Neural cell (in vitro differentiated cells): ENCODE results near the gene PRKACB. TPM values are rescaled to one million over a fixed set of nuclear protein-coding genes. Genes with fewer than 3 reads are reported as not detected.

Source experiments
- H2AFZ ChIP-seq: fragments of 200-600, 300-800 bp; sonication (generic), shearing (Covaris generic); 2 replicates; pipeline ENCODE4 v1.6.0; 2014; ENCODE audit warnings: low read depth, mild to moderate bottlenecking, antibody characterized with exemption, low read length, moderate library complexity
- H3F3A ChIP-seq: fragments of 200-600 bp; shearing (Covaris generic); 2 replicates; pipeline ENCODE4 v1.6.1; 2016; ENCODE audit warnings: mild to moderate bottlenecking, moderate library complexity, mixed read lengths, antibody characterized with exemption, low read length; ENCODE audit not compliant: insufficient read depth, poor library complexity, severe bottlenecking
- H3K27ac ChIP-seq: fragments of 200-600, 300-800 bp; sonication (generic), shearing (Covaris generic); 2 replicates; pipeline ENCODE4 v1.5.1; 2014; ENCODE audit warnings: mild to moderate bottlenecking, low read length, moderate library complexity
- H3K27me3 ChIP-seq: fragments of 300-800, 200-600 bp; sonication (generic), shearing (Covaris generic); 2 replicates; pipeline ENCODE4 v1.6.0; 2014; ENCODE audit warnings: mild to moderate bottlenecking, low read depth, low read length, moderate library complexity; ENCODE audit not compliant: insufficient read depth
- H3K36me3 ChIP-seq: fragments of 300-800, 200-600 bp; sonication (generic), shearing (Covaris generic); 2 replicates; pipeline ENCODE4 v1.5.1; 2014; ENCODE audit warnings: mild to moderate bottlenecking, antibody characterized with exemption, low read length, moderate library complexity; ENCODE audit not compliant: insufficient read depth
- H3K4me2 ChIP-seq: fragments of 300-800, 200-600 bp; sonication (generic), shearing (Covaris generic); 2 replicates; pipeline ENCODE4 v1.6.0; 2014; ENCODE audit warnings: mild to moderate bottlenecking, low read length
- H3K4me3 ChIP-seq: fragments of 300-800, 200-600 bp; sonication (generic), shearing (Covaris generic); 2 replicates; pipeline ENCODE4 v1.5.1; 2014; ENCODE audit warnings: mild to moderate bottlenecking, low read length, moderate library complexity
- H3K79me2 ChIP-seq: fragments of 200-600 bp; shearing (Covaris generic); replicated peaks from 2 replicates; pipeline ENCODE4 v1.6.0; 2014; ENCODE audit warnings: mild to moderate bottlenecking, low read length, moderate library complexity; ENCODE audit not compliant: insufficient read depth
- H3K9ac ChIP-seq: fragments of 300-800, 200-600 bp; sonication (generic), shearing (Covaris generic); 2 replicates; pipeline ENCODE4 v1.6.1; 2016; ENCODE audit warnings: mild to moderate bottlenecking, low read length, mixed read lengths
- H3K9me2 ChIP-seq: fragments of 200-600 bp; shearing (Covaris generic); 2 replicates; pipeline ENCODE4 v1.6.1; 2016; ENCODE audit warnings: mild to moderate bottlenecking, low read length, mixed read lengths; ENCODE audit not compliant: insufficient read depth
- H3K9me3 ChIP-seq: fragments of 200-600, 300-800 bp; sonication (generic), shearing (Covaris generic); 2 replicates; pipeline ENCODE4 v1.6.1; 2016; ENCODE audit warnings: mild to moderate bottlenecking, mixed run types, low read length, moderate library complexity, mixed read lengths
- H4K20me1 ChIP-seq: fragments of 200-600 bp; shearing (Covaris generic); 2 replicates; pipeline ENCODE4 v1.6.1; 2016; ENCODE audit warnings: mild to moderate bottlenecking, mixed run types; ENCODE audit not compliant: insufficient read depth
- EP300 ChIP-seq: fragments of 450-650 bp; conservative IDR thresholded peaks from 2 replicates; pipeline ENCODE4 v1.6.1; 2014; ENCODE audit warnings: antibody characterized with exemption, mild to moderate bottlenecking, moderate library complexity; ENCODE audit not compliant: poor library complexity, severe bottlenecking
- EZH2 ChIP-seq: fragments of 200-600, 300-800 bp; shearing (Covaris generic), sonication (generic); IDR thresholded peaks from 2 replicates; pipeline ENCODE4 v1.6.1; 2014; ENCODE audit warnings: antibody characterized with exemption, low read length, borderline replicate concordance, mild to moderate bottlenecking; ENCODE audit not compliant: insufficient read depth, poor library complexity, severe bottlenecking
- MXI1 ChIP-seq: fragments of 450-650 bp; conservative IDR thresholded peaks from 2 replicates; pipeline ENCODE4 v1.6.1; 2014; ENCODE audit warnings: antibody characterized with exemption, mild to moderate bottlenecking; ENCODE audit not compliant: poor library complexity, severe bottlenecking
- POLR2AphosphoS5 ChIP-seq: IDR thresholded peaks from 2 replicates; pipeline ENCODE4 v1.6.1; 2012
- RAD21 ChIP-seq: fragments of 450-650 bp; conservative IDR thresholded peaks from 2 replicates; pipeline ENCODE4 v1.6.1; 2014; ENCODE audit warnings: antibody characterized with exemption, mild to moderate bottlenecking, moderate library complexity
- SMC3 ChIP-seq: fragments of 450-650 bp; conservative IDR thresholded peaks from 2 replicates; pipeline ENCODE4 v1.6.1; 2014; ENCODE audit warnings: antibody characterized with exemption, mild to moderate bottlenecking, moderate library complexity; ENCODE audit not compliant: poor library complexity
- TAF1 ChIP-seq: IDR thresholded peaks from 2 replicates; pipeline ENCODE4 v1.6.1; 2012; ENCODE audit warnings: low read depth
- polyA plus RNA-seq: library from polyadenylated mRNA; depleted of rRNA; stranded (reverse); fragments of >200 nt; gene quantifications from 2 replicates; pipeline ENCODE4 v1.2.3, GENCODE V29; 2014
- TF ChIP-seq, protein P1 (sequence below): IDR thresholded peaks from 2 replicates; pipeline ENCODE4 v1.6.1; 2012; ENCODE audit warnings: borderline replicate concordance
- TF ChIP-seq, protein P2 (sequence below): fragments of 450-650 bp; IDR thresholded peaks from 2 replicates; pipeline ENCODE4 v1.5.1; 2014; ENCODE audit warnings: antibody characterized with exemption, mild to moderate bottlenecking, moderate library complexity; ENCODE audit not compliant: poor library complexity, severe bottlenecking

PRKACB gene
- polyA plus RNA-seq, 1 donor from 2014 or later: 979 TPM

DNA sequence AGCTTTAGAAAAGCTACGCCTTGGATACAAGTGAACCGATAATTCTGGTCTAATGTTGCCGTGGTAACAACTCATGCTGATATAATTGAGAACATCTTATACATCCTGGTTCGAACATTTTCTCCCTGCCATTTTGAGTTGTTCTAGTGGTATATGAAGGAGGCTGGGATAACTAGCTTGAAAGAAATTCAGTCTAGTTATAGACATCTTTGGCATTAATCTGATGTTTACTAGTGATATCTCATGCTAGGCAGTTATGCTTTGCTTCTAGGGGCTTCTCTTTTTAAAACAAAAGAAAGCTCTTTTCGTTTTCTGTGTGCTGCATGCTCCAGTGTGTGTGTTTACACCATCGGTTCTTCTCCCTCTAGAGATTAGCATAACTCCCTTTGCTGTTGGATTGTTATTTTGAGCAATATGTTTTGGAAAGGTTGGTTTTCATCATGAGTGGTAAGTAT, 20.5 kb downstream of the PRKACB start:
- peak overlapping the region; percentile 78 for H3K9ac ChIP-seq
- peak overlapping the region; percentile 97 for H3K27ac ChIP-seq
- H3K4me2 ChIP-seq: peak overlapping the region; percentile 87
- no peaks in the 10 kb centered on the region for H3K36me3 ChIP-seq
- peaks cover 9% of the 10 kb centered on the region for H3F3A ChIP-seq
- H2AFZ ChIP-seq: peak overlapping the region; percentile 17
- H3K79me2 ChIP-seq: peaks cover 89% of the 10 kb centered on the region
- no peaks in the 10 kb centered on the region for H3K9me3 ChIP-seq
- TF ChIP-seq, protein P1, sequence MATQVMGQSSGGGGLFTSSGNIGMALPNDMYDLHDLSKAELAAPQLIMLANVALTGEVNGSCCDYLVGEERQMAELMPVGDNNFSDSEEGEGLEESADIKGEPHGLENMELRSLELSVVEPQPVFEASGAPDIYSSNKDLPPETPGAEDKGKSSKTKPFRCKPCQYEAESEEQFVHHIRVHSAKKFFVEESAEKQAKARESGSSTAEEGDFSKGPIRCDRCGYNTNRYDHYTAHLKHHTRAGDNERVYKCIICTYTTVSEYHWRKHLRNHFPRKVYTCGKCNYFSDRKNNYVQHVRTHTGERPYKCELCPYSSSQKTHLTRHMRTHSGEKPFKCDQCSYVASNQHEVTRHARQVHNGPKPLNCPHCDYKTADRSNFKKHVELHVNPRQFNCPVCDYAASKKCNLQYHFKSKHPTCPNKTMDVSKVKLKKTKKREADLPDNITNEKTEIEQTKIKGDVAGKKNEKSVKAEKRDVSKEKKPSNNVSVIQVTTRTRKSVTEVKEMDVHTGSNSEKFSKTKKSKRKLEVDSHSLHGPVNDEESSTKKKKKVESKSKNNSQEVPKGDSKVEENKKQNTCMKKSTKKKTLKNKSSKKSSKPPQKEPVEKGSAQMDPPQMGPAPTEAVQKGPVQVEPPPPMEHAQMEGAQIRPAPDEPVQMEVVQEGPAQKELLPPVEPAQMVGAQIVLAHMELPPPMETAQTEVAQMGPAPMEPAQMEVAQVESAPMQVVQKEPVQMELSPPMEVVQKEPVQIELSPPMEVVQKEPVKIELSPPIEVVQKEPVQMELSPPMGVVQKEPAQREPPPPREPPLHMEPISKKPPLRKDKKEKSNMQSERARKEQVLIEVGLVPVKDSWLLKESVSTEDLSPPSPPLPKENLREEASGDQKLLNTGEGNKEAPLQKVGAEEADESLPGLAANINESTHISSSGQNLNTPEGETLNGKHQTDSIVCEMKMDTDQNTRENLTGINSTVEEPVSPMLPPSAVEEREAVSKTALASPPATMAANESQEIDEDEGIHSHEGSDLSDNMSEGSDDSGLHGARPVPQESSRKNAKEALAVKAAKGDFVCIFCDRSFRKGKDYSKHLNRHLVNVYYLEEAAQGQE: peak; percentile 76
- TF ChIP-seq POLR2AphosphoS5 (peak; percentile 68), MXI1 (peak; percentile 59), RAD21 (no peak), EP300 (peak; percentile 52), SMC3 (no peak)
- TF ChIP-seq, protein P2, sequence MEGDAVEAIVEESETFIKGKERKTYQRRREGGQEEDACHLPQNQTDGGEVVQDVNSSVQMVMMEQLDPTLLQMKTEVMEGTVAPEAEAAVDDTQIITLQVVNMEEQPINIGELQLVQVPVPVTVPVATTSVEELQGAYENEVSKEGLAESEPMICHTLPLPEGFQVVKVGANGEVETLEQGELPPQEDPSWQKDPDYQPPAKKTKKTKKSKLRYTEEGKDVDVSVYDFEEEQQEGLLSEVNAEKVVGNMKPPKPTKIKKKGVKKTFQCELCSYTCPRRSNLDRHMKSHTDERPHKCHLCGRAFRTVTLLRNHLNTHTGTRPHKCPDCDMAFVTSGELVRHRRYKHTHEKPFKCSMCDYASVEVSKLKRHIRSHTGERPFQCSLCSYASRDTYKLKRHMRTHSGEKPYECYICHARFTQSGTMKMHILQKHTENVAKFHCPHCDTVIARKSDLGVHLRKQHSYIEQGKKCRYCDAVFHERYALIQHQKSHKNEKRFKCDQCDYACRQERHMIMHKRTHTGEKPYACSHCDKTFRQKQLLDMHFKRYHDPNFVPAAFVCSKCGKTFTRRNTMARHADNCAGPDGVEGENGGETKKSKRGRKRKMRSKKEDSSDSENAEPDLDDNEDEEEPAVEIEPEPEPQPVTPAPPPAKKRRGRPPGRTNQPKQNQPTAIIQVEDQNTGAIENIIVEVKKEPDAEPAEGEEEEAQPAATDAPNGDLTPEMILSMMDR: no peak
- peak overlapping the region; percentile 71 for H3K4me3 ChIP-seq
- H3K9me2 ChIP-seq: no peaks in the 10 kb centered on the region
- H4K20me1 ChIP-seq: no peaks in the 10 kb centered on the region
- no peaks in the 10 kb centered on the region for H3K27me3 ChIP-seq

DNA sequence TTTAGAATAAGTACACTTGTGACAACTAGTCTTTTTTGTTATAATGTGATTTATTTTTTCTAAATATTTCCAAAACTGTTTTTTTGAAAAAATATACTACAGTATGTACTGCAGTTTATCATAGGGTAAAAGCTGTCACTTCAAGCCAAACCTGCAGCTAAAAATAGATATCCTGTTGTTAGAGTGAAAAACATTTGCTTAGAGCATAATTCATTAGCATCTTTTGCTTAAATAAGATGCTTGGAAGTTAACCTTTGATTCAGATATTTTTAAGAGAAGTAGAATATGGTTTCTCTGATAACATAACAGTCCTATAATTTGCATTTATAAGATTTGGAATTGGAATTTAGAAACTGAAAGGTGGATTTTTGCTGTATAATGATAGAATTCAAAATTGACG, 21.5 kb downstream of the PRKACB start:
- Histone ChIP-seq H3K4me3 (peak overlapping the region; percentile 71), H3K9me2 (no peaks in the 10 kb centered on the region), H3F3A (peaks cover 9% of the 10 kb centered on the region), H3K27me3 (no peaks in the 10 kb centered on the region), H3K9ac (peak overlapping the region; percentile 78), H3K4me2 (no peak overlapping the region), H3K36me3 (no peaks in the 10 kb centered on the region), H3K79me2 (peaks cover 91% of the 10 kb centered on the region), H2AFZ (no peak overlapping the region), H3K9me3 (no peaks in the 10 kb centered on the region), H3K27ac (peak overlapping the region; percentile 97), H4K20me1 (no peaks in the 10 kb centered on the region)
- no peak for TF ChIP-seq MXI1
- no peak for TF ChIP-seq EP300
- TF ChIP-seq RAD21: no peak
- TF ChIP-seq, protein P1: no peak
- TF ChIP-seq, protein P2: no peak
- TF ChIP-seq TAF1: no peak
- no peak for TF ChIP-seq POLR2AphosphoS5
- TF ChIP-seq EZH2: no peak
- TF ChIP-seq SMC3: no peak
